ENCODE measurements around the gene RNU5B-1.

- TF ChIP-seq, protein P1, sequence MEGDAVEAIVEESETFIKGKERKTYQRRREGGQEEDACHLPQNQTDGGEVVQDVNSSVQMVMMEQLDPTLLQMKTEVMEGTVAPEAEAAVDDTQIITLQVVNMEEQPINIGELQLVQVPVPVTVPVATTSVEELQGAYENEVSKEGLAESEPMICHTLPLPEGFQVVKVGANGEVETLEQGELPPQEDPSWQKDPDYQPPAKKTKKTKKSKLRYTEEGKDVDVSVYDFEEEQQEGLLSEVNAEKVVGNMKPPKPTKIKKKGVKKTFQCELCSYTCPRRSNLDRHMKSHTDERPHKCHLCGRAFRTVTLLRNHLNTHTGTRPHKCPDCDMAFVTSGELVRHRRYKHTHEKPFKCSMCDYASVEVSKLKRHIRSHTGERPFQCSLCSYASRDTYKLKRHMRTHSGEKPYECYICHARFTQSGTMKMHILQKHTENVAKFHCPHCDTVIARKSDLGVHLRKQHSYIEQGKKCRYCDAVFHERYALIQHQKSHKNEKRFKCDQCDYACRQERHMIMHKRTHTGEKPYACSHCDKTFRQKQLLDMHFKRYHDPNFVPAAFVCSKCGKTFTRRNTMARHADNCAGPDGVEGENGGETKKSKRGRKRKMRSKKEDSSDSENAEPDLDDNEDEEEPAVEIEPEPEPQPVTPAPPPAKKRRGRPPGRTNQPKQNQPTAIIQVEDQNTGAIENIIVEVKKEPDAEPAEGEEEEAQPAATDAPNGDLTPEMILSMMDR (IDR thresholded peaks at IDR 0.05), result no peak
- TF ChIP-seq ZFX (IDR thresholded peaks at IDR 0.05; ENCODE audit: borderline replicate concordance), result no peak
These were observed 1.3 kb downstream of the RNU5B-1 start for GRCh38 chr15:65305776-65306175.

All from 22Rv1 (cell line).